ENCODE results near the gene FAM219B. TPM values are rescaled to one million over a fixed set of nuclear protein-coding genes. Genes with fewer than 3 reads are reported as not detected.
A peak's percentile ranks its signal among the peaks of the same experiment; 100 is the strongest.

Gene FAM219B
- total RNA-seq, 1 experiment from 2014 or later: 99.6 TPM

- ATAC-seq (no peak), DNase-seq (ENCODE audit: low spot score) (no peak)
- POLR2A ChIA-PET: no interaction called here
- no peak overlapping the region for H3K27ac Mint-ChIP-seq
- no peak overlapping the region for H3K4me3 Mint-ChIP-seq
- no peak for TF ChIP-seq ELF4 (CRISPR knock-in tag; IDR thresholded peaks at IDR 0.05; ENCODE audit: low read depth)
- TF ChIP-seq, protein P1, sequence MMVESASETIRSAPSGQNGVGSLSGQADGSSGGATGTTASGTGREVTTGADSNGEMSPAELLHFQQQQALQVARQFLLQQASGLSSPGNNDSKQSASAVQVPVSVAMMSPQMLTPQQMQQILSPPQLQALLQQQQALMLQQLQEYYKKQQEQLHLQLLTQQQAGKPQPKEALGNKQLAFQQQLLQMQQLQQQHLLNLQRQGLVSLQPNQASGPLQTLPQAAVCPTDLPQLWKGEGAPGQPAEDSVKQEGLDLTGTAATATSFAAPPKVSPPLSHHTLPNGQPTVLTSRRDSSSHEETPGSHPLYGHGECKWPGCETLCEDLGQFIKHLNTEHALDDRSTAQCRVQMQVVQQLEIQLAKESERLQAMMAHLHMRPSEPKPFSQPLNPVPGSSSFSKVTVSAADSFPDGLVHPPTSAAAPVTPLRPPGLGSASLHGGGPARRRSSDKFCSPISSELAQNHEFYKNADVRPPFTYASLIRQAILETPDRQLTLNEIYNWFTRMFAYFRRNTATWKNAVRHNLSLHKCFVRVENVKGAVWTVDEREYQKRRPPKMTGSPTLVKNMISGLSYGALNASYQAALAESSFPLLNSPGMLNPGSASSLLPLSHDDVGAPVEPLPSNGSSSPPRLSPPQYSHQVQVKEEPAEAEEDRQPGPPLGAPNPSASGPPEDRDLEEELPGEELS (CRISPR knock-in tag; IDR thresholded peaks at IDR 0.05): no peak
- no peak for TF ChIP-seq RELA (CRISPR knock-in tag; IDR thresholded peaks at IDR 0.05; ENCODE audit: borderline replicate concordance)
- no peak for TF ChIP-seq IRF1 (CRISPR knock-in tag; IDR thresholded peaks at IDR 0.05)
- no peak for TF ChIP-seq PREB (CRISPR knock-in tag; IDR thresholded peaks at IDR 0.05; ENCODE audit: borderline replicate concordance)
- no peak for TF ChIP-seq IRF2 (CRISPR knock-in tag; IDR thresholded peaks at IDR 0.05; ENCODE audit: borderline replicate concordance, low read depth)
- no peak for TF ChIP-seq JUN (CRISPR knock-in tag; IDR thresholded peaks at IDR 0.05)
- TF ChIP-seq SOX15 (CRISPR knock-in tag; IDR thresholded peaks at IDR 0.05): no peak
- TF ChIP-seq KAT7 (CRISPR knock-in tag; IDR thresholded peaks at IDR 0.05; ENCODE audit: borderline replicate concordance): no peak
- no peak for TF ChIP-seq NR2C2 (CRISPR knock-in tag; IDR thresholded peaks at IDR 0.05)
- no peak for TF ChIP-seq CREM (CRISPR knock-in tag; IDR thresholded peaks at IDR 0.05)
- TF ChIP-seq HMGA2 (CRISPR knock-in tag; IDR thresholded peaks at IDR 0.05): no peak
- TF ChIP-seq HMGXB4 (CRISPR knock-in tag; IDR thresholded peaks at IDR 0.05): no peak
- no peak for TF ChIP-seq ZNF423 (CRISPR knock-in tag; IDR thresholded peaks at IDR 0.05)
- peaks cover 21% of the 10 kb centered on the region for H3K4me1 Mint-ChIP-seq
- CTCF ChIA-PET: interaction anchor here (0.6 to 4.3 kb wide), 3 partner anchors 9 to 14 kb away, joined by 3 to 45 read pairs (median 3); no protein-coding TSS in a partner anchor
- H3K27me3 Mint-ChIP-seq (ENCODE audit: low read depth): no peaks in the 10 kb centered on the region
- H3K36me3 Mint-ChIP-seq: peaks cover 29% of the 10 kb centered on the region
- no peaks in the 10 kb centered on the region for H3K9me3 Mint-ChIP-seq
Observed at GRCh38 chr15:74892313-74892712, 14.3 kb downstream of the FAM219B start.

- peaks cover 22% of the 10 kb centered on the region for H3K4me1 Mint-ChIP-seq
- H3K27ac Mint-ChIP-seq: no peak overlapping the region
- POLR2A ChIA-PET: no interaction called here
- CTCF ChIA-PET: interaction anchor here (4.3 kb wide), 1 partner anchor 10 kb away, joined by 45 read pairs; no protein-coding TSS in a partner anchor
- no peaks in the 10 kb centered on the region for H3K9me3 Mint-ChIP-seq
- no peak for ATAC-seq
- peak overlapping the region; percentile 91 for H3K4me3 Mint-ChIP-seq
- no peaks in the 10 kb centered on the region; the same call in 1 of the 2 replicates for H3K27me3 Mint-ChIP-seq (ENCODE audit: low read depth)
- no peak for DNase-seq (ENCODE audit: low spot score)
- peaks cover 29% of the 10 kb centered on the region for H3K36me3 Mint-ChIP-seq
- TF ChIP-seq ZNF532 (CRISPR knock-in tag; IDR thresholded peaks at IDR 0.05; ENCODE audit: borderline replicate concordance) (no peak), PREB (CRISPR knock-in tag; IDR thresholded peaks at IDR 0.05; ENCODE audit: borderline replicate concordance) (no peak), ATF3 (CRISPR knock-in tag; conservative IDR thresholded peaks at IDR 0.05) (no peak), CREB1 (CRISPR knock-in tag; IDR thresholded peaks at IDR 0.05) (no peak), NFATC4 (CRISPR knock-in tag; IDR thresholded peaks at IDR 0.05) (no peak), ZNF232 (CRISPR knock-in tag; IDR thresholded peaks at IDR 0.05) (no peak), NR2C2 (CRISPR knock-in tag; IDR thresholded peaks at IDR 0.05) (no peak), JAZF1 (CRISPR knock-in tag; IDR thresholded peaks at IDR 0.05) (no peak), ZNF396 (CRISPR knock-in tag; IDR thresholded peaks at IDR 0.05; ENCODE audit: borderline replicate concordance) (no peak)
- TF ChIP-seq, protein P2, sequence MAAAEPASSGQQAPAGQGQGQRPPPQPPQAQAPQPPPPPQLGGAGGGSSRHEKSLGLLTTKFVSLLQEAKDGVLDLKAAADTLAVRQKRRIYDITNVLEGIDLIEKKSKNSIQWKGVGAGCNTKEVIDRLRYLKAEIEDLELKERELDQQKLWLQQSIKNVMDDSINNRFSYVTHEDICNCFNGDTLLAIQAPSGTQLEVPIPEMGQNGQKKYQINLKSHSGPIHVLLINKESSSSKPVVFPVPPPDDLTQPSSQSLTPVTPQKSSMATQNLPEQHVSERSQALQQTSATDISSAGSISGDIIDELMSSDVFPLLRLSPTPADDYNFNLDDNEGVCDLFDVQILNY (CRISPR knock-in tag; IDR thresholded peaks at IDR 0.05): no peak
Observed at GRCh38 chr15:74891469-74891868, 15.2 kb downstream of the FAM219B start.
